Tibial nerve (tissue), 3 donors: ENCODE results near the gene VWA8.

Experiments used
- POLR2A ChIP-seq, 2 donors: fragments of 450-650 bp; IDR thresholded peaks; one replicate each; pipeline ENCODE4 v1.6.1; 2017; ENCODE audit warnings: antibody characterized with exemption in 2 of 2, mild to moderate bottlenecking in 2 of 2, moderate library complexity in 2 of 2
- TF ChIP-seq, protein P1 (sequence below), 5 experiments: fragments of 200-600 bp in 3 of 5; fragments of 450-650 bp in 2 of 5; sonication (generic) in 3 of 5; IDR thresholded peaks; one replicate each; pipeline ENCODE4 v1.5.1; 2016 to 2019; ENCODE audit warnings: antibody characterized with exemption in 5 of 5, mild to moderate bottlenecking in 3 of 5, moderate library complexity in 2 of 5

DNA sequence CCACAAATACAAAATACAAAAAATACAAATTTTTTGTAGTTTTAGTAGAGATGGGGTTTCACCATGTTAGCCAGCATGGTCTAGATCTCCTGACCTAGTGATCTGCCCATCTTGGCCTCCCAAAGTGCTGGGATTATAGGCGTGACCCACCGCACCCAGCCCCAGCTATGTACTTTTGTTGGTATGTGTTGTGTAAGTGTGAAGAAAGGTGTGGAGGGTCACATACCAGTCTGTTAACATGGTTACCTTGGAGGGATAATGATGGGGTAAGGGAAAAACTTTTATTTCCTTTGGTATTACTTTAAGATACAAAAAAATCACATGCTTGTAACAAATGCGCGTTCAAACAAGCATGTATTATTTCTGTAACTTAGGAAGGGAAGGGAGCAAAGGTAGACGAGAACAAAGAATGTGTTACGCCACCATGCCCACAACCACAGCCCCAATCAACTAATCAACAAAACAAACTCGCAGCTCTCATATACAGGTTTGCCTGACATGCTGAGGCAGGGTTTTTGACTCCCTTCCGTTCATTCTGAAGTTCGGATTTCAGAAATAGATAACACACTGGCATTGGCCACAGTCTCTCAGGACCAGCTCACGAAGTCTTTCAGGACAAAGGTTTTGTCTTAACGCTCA lies 13.5 kb upstream of the VWA8 start:
- TF ChIP-seq, protein P1, sequence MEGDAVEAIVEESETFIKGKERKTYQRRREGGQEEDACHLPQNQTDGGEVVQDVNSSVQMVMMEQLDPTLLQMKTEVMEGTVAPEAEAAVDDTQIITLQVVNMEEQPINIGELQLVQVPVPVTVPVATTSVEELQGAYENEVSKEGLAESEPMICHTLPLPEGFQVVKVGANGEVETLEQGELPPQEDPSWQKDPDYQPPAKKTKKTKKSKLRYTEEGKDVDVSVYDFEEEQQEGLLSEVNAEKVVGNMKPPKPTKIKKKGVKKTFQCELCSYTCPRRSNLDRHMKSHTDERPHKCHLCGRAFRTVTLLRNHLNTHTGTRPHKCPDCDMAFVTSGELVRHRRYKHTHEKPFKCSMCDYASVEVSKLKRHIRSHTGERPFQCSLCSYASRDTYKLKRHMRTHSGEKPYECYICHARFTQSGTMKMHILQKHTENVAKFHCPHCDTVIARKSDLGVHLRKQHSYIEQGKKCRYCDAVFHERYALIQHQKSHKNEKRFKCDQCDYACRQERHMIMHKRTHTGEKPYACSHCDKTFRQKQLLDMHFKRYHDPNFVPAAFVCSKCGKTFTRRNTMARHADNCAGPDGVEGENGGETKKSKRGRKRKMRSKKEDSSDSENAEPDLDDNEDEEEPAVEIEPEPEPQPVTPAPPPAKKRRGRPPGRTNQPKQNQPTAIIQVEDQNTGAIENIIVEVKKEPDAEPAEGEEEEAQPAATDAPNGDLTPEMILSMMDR (IDR thresholded peaks at IDR 0.05), result no peak
- TF ChIP-seq POLR2A (IDR thresholded peaks at IDR 0.05), result no peak
